T-helper 2 cell treated with Interferon-gamma antibody and Interleukin-4, amounts not matched to agents 100 ng/mL and 5 ng/mL, for 36 hours (primary cell): ENCODE data around the gene ZBTB6. TPM values are rescaled to one million over a fixed set of nuclear protein-coding genes. Genes with fewer than 3 reads are reported as not detected.
"Not testable (repeated sequence)": the region's sequence is repeated elsewhere in the genome, so short reads cannot be mapped to it uniquely, and the experiment has no call there.

Experiments used
- intact Hi-C: fragments of 100-400 bp; cut with micrococcal nuclease; formaldehyde crosslinking; loops from one replicate; pipeline ENCODE4 v1.15.1; 2023
- total RNA-seq: library from RNA; stranded (reverse); gene quantifications from 2 replicates; pipeline ENCODE4 v1.2.3, GENCODE V29; 2022

ZBTB6 gene
- total RNA-seq, 1 donor from 2014 or later: 11.9 TPM

- intact Hi-C loops: loop anchor here (2.0 kb wide), 1 partner anchor 17 kb away; the partner anchor contains the start of gene ZBTB6
Measured at GRCh38 chr9:122929796-122930354, 16.8 kb upstream of the ZBTB6 start.

- intact Hi-C loops: no loop called here
Measured at GRCh38 chr9:122923947-122924346, 10.8 kb upstream of the ZBTB6 start.

DNA sequence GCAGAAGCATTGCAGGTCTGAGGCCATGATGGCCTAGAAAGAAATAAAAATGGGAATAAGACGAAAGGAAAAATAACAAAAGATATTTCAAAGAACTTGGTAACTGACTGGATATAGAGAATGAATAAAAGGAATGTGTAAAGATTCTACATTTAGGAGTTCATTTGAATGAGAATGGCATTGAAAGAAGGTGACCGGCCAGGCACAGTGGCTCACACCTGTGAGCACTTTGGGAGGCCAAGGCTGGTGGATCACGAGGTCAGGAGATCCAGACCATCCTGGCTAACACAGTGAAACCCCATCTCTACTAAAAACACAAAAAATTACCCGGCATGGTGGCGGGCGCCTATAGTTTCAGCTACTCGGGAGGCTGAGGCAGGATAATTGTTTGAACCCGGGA lies 9.6 kb upstream of the ZBTB6 start:
- intact Hi-C loops: no loop called here

DNA sequence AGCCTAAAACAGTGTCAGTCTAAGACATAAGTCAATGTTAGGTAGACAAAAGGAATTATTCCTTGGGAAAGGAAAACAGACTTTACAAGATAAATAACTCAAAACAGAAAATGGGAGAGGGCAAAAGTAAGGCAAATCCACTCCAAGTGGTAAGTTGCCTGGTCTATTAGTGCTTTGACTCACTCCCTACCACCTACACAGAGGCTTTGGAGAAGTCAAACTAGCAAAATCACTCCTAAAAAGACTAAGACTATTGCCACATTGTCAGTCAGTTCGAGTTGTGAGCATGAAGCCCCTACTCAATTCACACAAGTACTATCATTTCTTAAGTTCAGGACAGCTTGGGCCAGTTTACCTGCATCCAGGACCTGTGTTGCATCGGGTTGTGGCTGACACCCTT lies 5.2 kb upstream of the ZBTB6 start:
- intact Hi-C loops: no loop called here

- intact Hi-C loops: loop anchor here (2.0 kb wide), 1 partner anchor 18 kb away; the partner anchor contains the start of gene ZBTB26
Measured at GRCh38 chr9:122912671-122912963, 506 bp downstream of the ZBTB6 start.

- intact Hi-C loops: loop anchor here (10.0 kb wide), 5 partner anchors 419 to 1959 kb away; partner anchors contain the start of genes ARPC5L, CRB2, MRRF and PSMB7
Measured at GRCh38 chr9:122906122-122906521, 7.0 kb downstream of the ZBTB6 start.

DNA sequence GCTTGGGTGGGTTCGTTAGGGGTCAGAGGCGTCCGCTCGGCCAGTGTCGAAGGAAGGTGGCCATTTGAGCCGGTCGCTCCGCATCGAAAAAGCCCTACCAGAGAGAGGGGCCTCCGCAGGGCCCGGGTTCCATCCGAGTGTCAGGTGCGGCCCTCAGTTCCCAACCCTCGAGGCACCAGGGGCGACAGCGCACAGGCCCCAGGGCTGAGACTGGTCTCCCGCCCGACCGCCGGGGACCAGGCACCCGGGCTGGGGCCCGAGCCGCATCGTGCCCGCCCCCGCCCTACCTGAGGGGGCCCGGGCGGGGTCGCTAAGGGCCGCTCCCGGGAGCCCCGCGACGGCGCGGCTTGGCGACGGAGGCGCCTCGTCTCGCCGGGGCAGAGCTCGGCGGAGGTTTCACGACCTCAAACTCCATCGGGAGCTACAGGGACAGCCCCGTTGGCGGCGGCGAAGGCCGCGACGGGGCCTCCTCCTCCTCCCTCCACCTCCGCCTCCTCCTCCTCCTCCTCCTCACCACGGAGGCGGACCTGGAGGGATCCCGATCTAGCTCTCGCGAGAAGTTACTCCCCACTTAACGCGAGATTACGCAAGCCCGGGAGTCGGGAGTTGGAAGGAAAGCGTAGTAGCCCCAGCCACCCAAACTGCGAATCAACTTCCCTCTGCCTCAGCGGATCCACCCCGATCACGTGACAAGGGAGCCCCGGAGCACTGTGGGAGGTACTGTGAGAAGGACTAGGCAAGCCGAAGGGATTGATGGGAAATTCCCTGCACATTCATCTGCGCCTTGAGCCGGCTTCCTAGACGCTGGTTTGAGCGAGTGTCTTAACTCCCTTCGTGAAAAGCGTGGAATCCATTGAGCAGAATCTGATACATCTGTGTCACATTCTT lies 8.1 kb downstream of the ZBTB6 start, which contains the start of gene RC3H2:
TSS of gene RC3H2 (minus strand) at position 537 of the 888 bp plus-strand sequence. CDS start 7,850 bp downstream, outside the sequence.
- intact Hi-C loops: loop anchor here (1.0 to 10.0 kb wide), 11 partner anchors 8 to 1960 kb away; partner anchors contain the start of genes ARPC5L, CRB2, MRRF and PDCL

- intact Hi-C loops: loop anchor here (2.0 to 10.0 kb wide), 7 partner anchors 57 to 1960 kb away; partner anchors contain the start of genes ARPC5L, CRB2, MRRF and PSMB7
Measured at GRCh38 chr9:122904466-122904822, 8.7 kb downstream of the ZBTB6 start.

- intact Hi-C loops: loop anchor here (5.0 to 10.0 kb wide), 6 partner anchors 53 to 1964 kb away; partner anchors contain the start of genes ARPC5L, CRB2, MRRF and PSMB7
Measured at GRCh38 chr9:122900791-122901190, 12.3 kb downstream of the ZBTB6 start.

- intact Hi-C loops: no loop called here
Measured at GRCh38 chr9:122897969-122898368, 15.2 kb downstream of the ZBTB6 start.

- intact Hi-C loops: loop anchor here (5.0 kb wide), 1 partner anchor 41 kb away; no protein-coding TSS in a partner anchor
Measured at GRCh38 chr9:122888480-122888879, 24.6 kb downstream of the ZBTB6 start.

DNA sequence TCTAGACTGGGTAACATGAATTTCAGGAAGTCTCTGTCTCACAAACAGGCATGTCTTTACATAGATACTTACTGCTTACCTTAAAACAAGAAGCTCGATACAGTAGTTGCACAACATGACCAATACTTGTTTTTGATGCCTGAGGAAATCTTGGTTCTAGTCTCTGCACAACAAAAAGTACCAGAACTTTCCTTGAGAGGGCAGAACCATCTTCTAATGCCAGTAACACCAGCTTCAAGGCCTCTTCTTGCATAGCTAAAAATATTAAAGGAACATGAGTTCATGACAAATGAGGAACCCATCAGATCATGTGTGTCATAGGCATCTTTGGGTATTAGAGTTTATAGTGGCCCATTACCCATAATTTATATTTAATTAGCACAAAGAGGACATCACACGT lies 30.0 kb downstream of the ZBTB6 start:
- intact Hi-C loops: no loop called here

DNA sequence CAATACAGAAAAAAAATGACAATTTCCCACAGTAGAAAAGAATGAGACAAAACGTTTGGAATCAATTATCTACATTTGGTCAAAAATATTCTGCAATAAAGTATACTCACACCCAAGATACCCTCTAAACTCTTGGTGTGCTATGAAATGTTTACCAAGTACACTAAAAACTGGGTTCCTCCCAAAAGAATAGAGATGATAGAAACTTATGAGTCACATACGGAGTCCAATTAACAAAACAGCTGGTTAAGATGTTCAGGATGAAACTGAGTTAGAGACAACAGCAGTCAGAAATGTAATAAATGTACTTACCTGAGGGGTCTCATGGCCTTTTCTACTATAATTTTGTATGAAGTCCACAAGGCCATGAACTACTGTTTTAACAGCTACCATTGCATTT lies 33.7 kb downstream of the ZBTB6 start:
- intact Hi-C loops: no loop called here

- intact Hi-C loops: no loop called here
Measured at GRCh38 chr9:122875523-122875922, 37.6 kb downstream of the ZBTB6 start.

GRCh38 chr9:122867276-122867675 lies 45.8 kb downstream of the ZBTB6 start:
- intact Hi-C loops: not testable (repeated sequence)

DNA sequence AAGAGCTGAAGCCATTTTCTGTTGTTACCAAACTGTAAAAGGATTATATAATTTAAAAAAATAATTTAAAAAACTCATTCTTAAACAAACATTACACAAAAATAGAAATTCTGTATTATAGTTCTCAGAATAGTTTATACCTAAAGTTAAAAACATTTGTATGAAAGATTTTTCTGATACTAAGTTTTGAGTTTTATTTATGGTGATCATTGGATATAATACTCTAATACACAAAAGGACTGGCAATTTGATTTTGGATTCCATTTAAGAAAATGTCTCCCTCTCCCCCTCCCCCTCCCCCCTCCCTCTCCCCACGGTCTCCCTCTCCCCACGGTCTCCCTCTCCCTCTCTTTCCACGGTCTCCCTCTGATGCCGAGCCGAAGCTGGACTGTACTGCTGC lies 47.0 kb downstream of the ZBTB6 start:
- intact Hi-C loops: no loop called here

DNA sequence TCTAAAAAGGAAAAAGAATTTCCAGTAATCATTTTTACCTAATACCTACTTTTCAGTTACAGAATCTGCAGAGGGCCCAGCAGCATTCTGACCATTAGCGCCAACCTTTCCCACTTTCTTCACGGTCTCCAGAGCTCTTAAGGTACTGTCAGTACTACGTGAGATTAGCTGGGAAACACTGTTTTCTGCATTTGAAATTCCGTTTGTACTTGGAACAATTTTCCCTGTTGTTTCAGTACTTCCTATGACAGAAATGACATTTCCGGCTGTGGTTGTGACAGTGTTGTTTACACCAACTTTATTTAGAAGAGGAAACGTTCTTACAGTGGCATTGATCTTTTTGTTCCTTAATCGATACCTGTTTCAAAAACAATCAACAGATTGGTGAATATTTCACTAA lies 47.8 kb downstream of the ZBTB6 start:
- intact Hi-C loops: no loop called here

DNA sequence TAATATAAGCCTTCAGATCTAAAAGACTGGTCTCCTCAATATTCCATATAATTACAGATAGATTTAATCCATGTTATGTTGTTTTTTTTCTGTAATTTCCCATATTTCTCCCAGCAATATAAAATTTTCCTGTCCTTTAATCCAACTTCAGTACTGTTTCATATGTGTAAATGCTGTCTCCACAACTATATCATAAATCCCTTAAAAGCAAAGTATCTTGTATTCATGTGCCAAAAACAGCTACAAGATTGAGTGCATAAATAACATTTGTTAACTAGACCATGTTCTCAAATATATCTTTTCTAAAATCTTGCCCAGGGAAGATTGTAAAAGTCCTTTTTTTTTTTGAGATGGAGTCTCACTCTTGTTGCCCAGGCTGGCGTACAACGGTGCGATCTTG lies 49.7 kb downstream of the ZBTB6 start:
- intact Hi-C loops: no loop called here

- intact Hi-C loops: no loop called here
Measured at GRCh38 chr9:122860319-122861142, 52.6 kb downstream of the ZBTB6 start.
